GM23338 (cell line): ENCODE measurements around the gene SLC38A10. TPM values are rescaled to one million over a fixed set of nuclear protein-coding genes. Genes with fewer than 3 reads are reported as not detected.

ENCODE experiments used
- ATAC-seq: fragments of 200-7000 bp; cut with Tn5 transposase; 3 replicates; pipeline ENCODE4 v1.9.1; 2020
- DNase-seq: peaks from one replicate; pipeline ENCODE4 v3.0.0-alpha.2; 2015; ENCODE audit warnings: low spot score
- H2AFZ ChIP-seq: fragments of 200-600 bp; sonication (generic); 2 replicates; pipeline ENCODE4 v1.8.0; 2016; ENCODE audit warnings: antibody characterized with exemption, mild to moderate bottlenecking, moderate library complexity
- H3F3A ChIP-seq: fragments of 200-600 bp; sonication (generic); replicated peaks from 2 replicates; pipeline ENCODE4 v1.8.0; 2017; ENCODE audit warnings: antibody characterized with exemption, mixed run types, low read depth
- H3K27ac ChIP-seq: fragments of 200-600 bp; sonication (generic); 2 replicates; pipeline ENCODE4 v1.6.1; 2016; ENCODE audit warnings: low read depth
- H3K27me3 ChIP-seq: fragments of 200-600 bp; sonication (generic); 2 replicates; pipeline ENCODE4 v1.8.0; 2016; ENCODE audit warnings: mild to moderate bottlenecking, mixed run types, moderate library complexity; ENCODE audit not compliant: insufficient read depth
- H3K36me3 ChIP-seq: fragments of 200-600 bp; sonication (generic); 2 replicates; pipeline ENCODE4 v1.8.0; 2016; ENCODE audit warnings: mild to moderate bottlenecking; ENCODE audit not compliant: insufficient read depth
- H3K4me1 ChIP-seq: fragments of 200-600 bp; sonication (generic); 2 replicates; pipeline ENCODE4 v1.8.0; 2016; ENCODE audit warnings: mild to moderate bottlenecking, moderate library complexity; ENCODE audit not compliant: insufficient read depth
- H3K4me2 ChIP-seq: fragments of 200-600 bp; sonication (generic); 2 replicates; pipeline ENCODE4 v1.7.1; 2017; ENCODE audit warnings: mixed run types
- H3K4me3 ChIP-seq: fragments of 200-600 bp; sonication (generic); 2 replicates; pipeline ENCODE4 v1.6.1; 2016; ENCODE audit warnings: mixed run types
- H3K79me2 ChIP-seq: fragments of 200-600 bp; sonication (generic); replicated peaks from 2 replicates; pipeline ENCODE4 v1.8.0; 2017; ENCODE audit warnings: mild to moderate bottlenecking; ENCODE audit not compliant: insufficient read depth
- H3K9me2 ChIP-seq: fragments of 200-600 bp; sonication (generic); 2 replicates; pipeline ENCODE4 v1.8.0; 2017; ENCODE audit not compliant: insufficient read depth
- H4K20me1 ChIP-seq: fragments of 200-600 bp; sonication (generic); replicated peaks from 2 replicates; pipeline ENCODE4 v1.8.0; 2017; ENCODE audit warnings: mild to moderate bottlenecking; ENCODE audit not compliant: insufficient read depth
- H3K27ac Mint-ChIP-seq: 2 replicates; pipeline ENCODE4 v1.8.0; 2020; ENCODE audit warnings: inconsistent platforms, mild to moderate bottlenecking, moderate library complexity, mixed read lengths
- H3K27me3 Mint-ChIP-seq: 3 replicates; pipeline ENCODE4 v1.8.0; 2022; ENCODE audit warnings: low read depth, mild to moderate bottlenecking, moderate library complexity, mixed read lengths, inconsistent platforms; ENCODE audit not compliant: insufficient read depth, poor library complexity
- H3K36me3 Mint-ChIP-seq: 3 replicates; pipeline ENCODE4 v1.8.0; 2021; ENCODE audit warnings: low read depth, mild to moderate bottlenecking, inconsistent platforms, moderate library complexity, mixed read lengths
- H3K4me1 Mint-ChIP-seq: 3 replicates; pipeline ENCODE4 v1.8.0; 2020; ENCODE audit warnings: mild to moderate bottlenecking, inconsistent platforms, mixed read lengths
- H3K4me3 Mint-ChIP-seq: 3 replicates; pipeline ENCODE4 v1.8.0; 2021; ENCODE audit warnings: moderate library complexity, mild to moderate bottlenecking, inconsistent platforms, mixed read lengths
- H3K9me3 Mint-ChIP-seq: 3 replicates; pipeline ENCODE4 v1.8.0; 2020; ENCODE audit warnings: moderate library complexity, mild to moderate bottlenecking, inconsistent platforms, mixed read lengths
- CREB1 ChIP-seq: fragments of 250-450 bp; sonication (Bioruptor Pico); IDR thresholded peaks from 2 replicates; pipeline ENCODE4 v1.5.0; 2020; ENCODE audit warnings: low read depth, mild to moderate bottlenecking, moderate library complexity
- CTCF ChIP-seq, 2 experiments: fragments of 200-600 bp in 1 of 2; sonication (generic) in 1 of 2; conservative IDR thresholded peaks; 2 replicates each; pipeline versions ENCODE4 v1.5.1 to v1.6.1; 2016 to 2017; ENCODE audit warnings: antibody characterized with exemption in 2 of 2, low read depth in 2 of 2, mild to moderate bottlenecking in 2 of 2, moderate library complexity in 1 of 2
- ETS1 ChIP-seq: IDR thresholded peaks from 2 replicates; pipeline ENCODE4 v1.6.1; 2016; ENCODE audit warnings: antibody characterized with exemption
- EZH2 ChIP-seq: fragments of 200-600 bp; sonication (generic); IDR thresholded peaks from one replicate; pipeline ENCODE4 v1.8.0; 2017; ENCODE audit warnings: antibody characterized with exemption, mild to moderate bottlenecking, low read depth; ENCODE audit not compliant: unreplicated experiment
- EZH2phosphoT487 ChIP-seq: fragments of 200-600 bp; sonication (generic); IDR thresholded peaks from one replicate; pipeline ENCODE4 v1.8.1; 2018; ENCODE audit warnings: antibody characterized with exemption; ENCODE audit not compliant: unreplicated experiment
- JUNB ChIP-seq: IDR thresholded peaks from one replicate; pipeline ENCODE4 v1.6.1; 2016; ENCODE audit warnings: antibody characterized with exemption; ENCODE audit not compliant: unreplicated experiment
- NANOG ChIP-seq: IDR thresholded peaks from 2 replicates; pipeline ENCODE4 v1.6.1; 2016; ENCODE audit warnings: antibody characterized with exemption, borderline replicate concordance
- POLR2AphosphoS5 ChIP-seq: IDR thresholded peaks from 2 replicates; pipeline ENCODE4 v1.6.1; 2016; ENCODE audit warnings: antibody characterized with exemption, low read depth
- REST ChIP-seq: IDR thresholded peaks from one replicate; pipeline ENCODE4 v1.6.1; 2018; ENCODE audit warnings: antibody characterized with exemption; ENCODE audit not compliant: unreplicated experiment
- STAT1 ChIP-seq: IDR thresholded peaks from one replicate; pipeline ENCODE4 v1.6.1; 2016; ENCODE audit warnings: antibody characterized with exemption; ENCODE audit not compliant: unreplicated experiment
- ZNF114 ChIP-seq: fragments of 250-450 bp; sonication (Bioruptor Pico); IDR thresholded peaks from 2 replicates; pipeline ENCODE4 v1.5.0; 2020; ENCODE audit warnings: mild to moderate bottlenecking, moderate library complexity
- ZNF331 ChIP-seq: fragments of 250-450 bp; sonication (Bioruptor Pico); IDR thresholded peaks from 2 replicates; pipeline ENCODE4 v1.5.0; 2020; ENCODE audit warnings: low read depth, mild to moderate bottlenecking, moderate library complexity
- ZNF462 ChIP-seq: fragments of 250-450 bp; sonication (Bioruptor Pico); IDR thresholded peaks from 2 replicates; pipeline ENCODE4 v1.5.0; 2020; ENCODE audit warnings: mild to moderate bottlenecking, moderate library complexity
- polyA plus RNA-seq: library from polyadenylated mRNA; unstranded; fragments of >200 nt; fragmentation: Nextera tagmentation; extraction: Ambion mirVana; gene quantifications from 2 replicates; pipeline ENCODE4 v1.2.1, GENCODE V29; 2016
- total RNA-seq: library from RNA; depleted of rRNA; stranded (reverse); fragments of >200 nt; shearing (Covaris generic); gene quantifications from 2 replicates; pipeline ENCODE4 v1.2.3, GENCODE V29; 2014

The SLC38A10 gene
- total and polyA plus RNA-seq, 2 experiments from 2014 or later = 17.1 to 55.8 TPM

- Histone ChIP-seq H3K4me1 (peaks cover 16% of the 10 kb centered on the region; the same call in 1 of the 2 replicates), H2AFZ (no peak overlapping the region), H3F3A (no peaks in the 10 kb centered on the region), H4K20me1 (no peaks in the 10 kb centered on the region), H3K36me3 (no peaks in the 10 kb centered on the region), H3K4me2 (no peak overlapping the region), H3K9me2 (no peaks in the 10 kb centered on the region), H3K4me3 (no peak overlapping the region), H3K79me2 (no peaks in the 10 kb centered on the region), H3K27me3 (no peaks in the 10 kb centered on the region), H3K27ac (no peak overlapping the region)
- Mint-ChIP-seq H3K9me3 (no peaks in the 10 kb centered on the region), H3K36me3 (no peaks in the 10 kb centered on the region), H3K4me1 (peaks cover 13% of the 10 kb centered on the region), H3K27me3 (peaks cover 6% of the 10 kb centered on the region), H3K27ac (no peak overlapping the region), H3K4me3 (no peak overlapping the region)
- ATAC-seq = no peak
- TF ChIP-seq NANOG (no peak), STAT1 (no peak), REST (no peak), POLR2AphosphoS5 (no peak), ZNF331 (no peak), ZNF462 (CRISPR knock-in tag) (no peak), CTCF (conservative IDR thresholded peaks at IDR 0.05; ENCODE audit: low read depth in 2 of 2) (no peak), ZNF114 (no peak), CREB1 (CRISPR knock-in tag) (no peak), EZH2 (no peak), ETS1 (no peak), JUNB (no peak), EZH2phosphoT487 (no peak)
- DNase-seq = no peak
These were observed 19.4 kb upstream of the SLC38A10 start for GRCh38 chr17:81314398-81315081.
